Astrocyte (in vitro differentiated cells and primary cell): Measurements from ENCODE around the gene HOXD9. TPM values are rescaled to one million over a fixed set of nuclear protein-coding genes. Genes with fewer than 3 reads are reported as not detected.

Experiments
- DNase-seq: peaks from one replicate; pipeline ENCODE4 v3.0.0-alpha.2; 2010; ENCODE audit warnings: low read depth
- FAIRE-seq: peaks from 2 replicates; lab custom pipeline; 2011; peaks lifted over from hg19 to GRCh38; lab: Jason Lieb, UNC
- H2AFZ ChIP-seq: 2 replicates; pipeline ENCODE4 v1.6.0; 2012; ENCODE audit warnings: low read depth, low read length, inconsistent platforms
- H3K27ac ChIP-seq: 2 replicates; pipeline ENCODE4 v1.5.1; 2011; ENCODE audit warnings: low read depth, low read length, inconsistent platforms
- H3K27me3 ChIP-seq: 2 replicates; pipeline ENCODE4 v1.6.0; 2011; ENCODE audit warnings: low read length, inconsistent platforms; ENCODE audit not compliant: insufficient read depth
- H3K36me3 ChIP-seq: 2 replicates; pipeline ENCODE4 v1.5.1; 2011; ENCODE audit warnings: low read length, inconsistent platforms; ENCODE audit not compliant: insufficient read depth
- H3K4me1 ChIP-seq: 2 replicates; pipeline ENCODE4 v1.5.1; 2011; ENCODE audit warnings: low read length, inconsistent platforms; ENCODE audit not compliant: insufficient read depth
- H3K4me2 ChIP-seq: 2 replicates; pipeline ENCODE4 v1.6.0; 2012; ENCODE audit warnings: low read length, inconsistent platforms
- H3K4me3 ChIP-seq: 2 replicates; pipeline ENCODE4 v1.5.1; 2011; ENCODE audit warnings: low read depth, mild to moderate bottlenecking, low read length, inconsistent platforms; ENCODE audit not compliant: insufficient read depth
- H3K79me2 ChIP-seq: 2 replicates; pipeline ENCODE4 v1.6.0; 2012; ENCODE audit warnings: mild to moderate bottlenecking, low read length, inconsistent platforms; ENCODE audit not compliant: insufficient read depth
- H3K9ac ChIP-seq: 2 replicates; pipeline ENCODE4 v1.6.0; 2012; ENCODE audit warnings: mild to moderate bottlenecking, low read length, inconsistent platforms
- H3K9me3 ChIP-seq: 2 replicates; pipeline ENCODE4 v1.5.1; 2012; ENCODE audit warnings: low read depth, mild to moderate bottlenecking, low read length, inconsistent platforms; ENCODE audit not compliant: insufficient read depth
- H4K20me1 ChIP-seq: 2 replicates; pipeline ENCODE4 v1.6.0; 2012; ENCODE audit warnings: low read length, inconsistent platforms; ENCODE audit not compliant: insufficient read depth
- H3K27ac Mint-ChIP-seq: one replicate; pipeline ENCODE4 v1.8.0; 2021; ENCODE audit warnings: mild to moderate bottlenecking, mixed read lengths; ENCODE audit not compliant: unreplicated experiment
- H3K27me3 Mint-ChIP-seq: one replicate; pipeline ENCODE4 v1.8.0; 2021; ENCODE audit warnings: low read depth, mixed read lengths; ENCODE audit not compliant: unreplicated experiment
- H3K36me3 Mint-ChIP-seq: one replicate; pipeline ENCODE4 v1.8.0; 2021; ENCODE audit warnings: low read depth, mixed read lengths; ENCODE audit not compliant: unreplicated experiment
- H3K4me1 Mint-ChIP-seq: one replicate; pipeline ENCODE4 v1.8.0; 2021; ENCODE audit warnings: low read depth, mixed read lengths; ENCODE audit not compliant: unreplicated experiment
- H3K4me3 Mint-ChIP-seq: one replicate; pipeline ENCODE4 v1.8.0; 2021; ENCODE audit warnings: mild to moderate bottlenecking, moderate library complexity, mixed read lengths; ENCODE audit not compliant: unreplicated experiment
- H3K9me3 Mint-ChIP-seq: one replicate; pipeline ENCODE4 v1.8.0; 2021; ENCODE audit warnings: mild to moderate bottlenecking, mixed read lengths; ENCODE audit not compliant: unreplicated experiment
- EZH2 ChIP-seq: IDR thresholded peaks from 2 replicates; pipeline ENCODE4 v1.6.1; 2012; ENCODE audit warnings: mild to moderate bottlenecking, low read length, inconsistent platforms; ENCODE audit not compliant: insufficient read depth
- total RNA-seq: library from RNA; stranded (reverse); gene quantifications from 2 replicates; pipeline ENCODE4 v1.2.1, GENCODE V29; 2021
- TF ChIP-seq, protein P1 (sequence below): IDR thresholded peaks from 2 replicates; pipeline ENCODE4 v1.5.1; 2011; ENCODE audit warnings: low read depth, mild to moderate bottlenecking, inconsistent platforms, low read length, moderate library complexity; ENCODE audit not compliant: insufficient read depth

Gene HOXD9
- total RNA-seq, 1 donor from 2014 or later = not detected

DNA sequence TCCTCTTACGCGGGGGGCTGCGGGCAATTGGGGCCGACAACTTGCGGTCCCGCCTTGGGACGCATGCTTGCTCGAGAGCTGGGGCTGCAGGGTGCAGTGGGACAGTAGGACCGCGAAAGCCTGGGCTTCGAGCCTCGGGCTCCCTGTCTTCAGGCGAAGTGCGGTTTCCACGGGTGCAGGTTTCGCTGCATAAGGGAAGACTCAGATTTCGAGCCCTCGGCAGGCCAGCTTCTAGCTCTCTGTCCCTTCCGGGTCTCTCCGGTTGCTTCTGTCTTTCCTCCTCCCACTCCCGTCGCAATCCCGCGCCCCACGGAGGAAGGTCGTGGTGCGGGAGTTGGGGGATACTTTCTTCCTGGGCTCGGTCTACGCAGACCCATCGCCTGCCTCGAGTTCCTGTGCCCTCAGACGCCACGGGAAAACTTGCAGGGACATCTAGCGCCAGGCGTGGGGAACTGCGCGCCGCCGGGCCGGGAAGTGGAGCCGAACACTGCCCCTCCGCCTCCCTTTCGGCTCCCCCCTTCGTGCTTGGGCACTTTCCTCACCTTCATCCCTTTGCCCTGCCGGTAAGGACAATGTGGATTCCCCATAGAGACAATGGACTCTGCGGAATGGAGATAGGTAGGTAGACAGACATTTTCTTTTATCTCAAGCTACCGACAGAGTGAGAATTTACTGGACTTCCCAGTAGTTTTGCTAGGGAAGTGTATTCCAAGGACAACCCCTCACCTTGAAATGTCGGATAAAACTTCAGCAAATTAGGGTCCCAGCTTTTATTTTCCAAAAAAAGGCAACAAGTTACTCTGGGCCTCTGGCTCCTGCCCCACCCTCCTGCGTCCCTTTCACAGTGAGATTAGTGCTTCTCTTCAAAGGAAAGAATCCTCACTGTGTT is 34.2 kb upstream of the HOXD9 start:
- Histone ChIP-seq H3K4me3 (peak overlapping the region; percentile 21), H3K36me3 (no peaks in the 10 kb centered on the region), H3K4me1 (no peaks in the 10 kb centered on the region), H3K9ac (no peak overlapping the region), H3K9me3 (peaks cover 3% of the 10 kb centered on the region), H3K27me3 (peaks cover 94% of the 10 kb centered on the region), H3K4me2 (peak overlapping the region; percentile 76), H3K79me2 (no peaks in the 10 kb centered on the region), H2AFZ (peak overlapping the region; percentile 75), H3K27ac (no peak overlapping the region), H4K20me1 (peaks cover 12% of the 10 kb centered on the region)
- peaks cover 90% of the 10 kb centered on the region for H3K27me3 Mint-ChIP-seq
- no peak overlapping the region for H3K27ac Mint-ChIP-seq
- H3K36me3 Mint-ChIP-seq = peaks cover 2% of the 10 kb centered on the region
- H3K9me3 Mint-ChIP-seq = peaks cover 39% of the 10 kb centered on the region
- no peak for DNase-seq
- peak overlapping the region; percentile 85 for H3K4me3 Mint-ChIP-seq
- no peaks in the 10 kb centered on the region for H3K4me1 Mint-ChIP-seq
- FAIRE-seq = no peak
- TF ChIP-seq, protein P1, sequence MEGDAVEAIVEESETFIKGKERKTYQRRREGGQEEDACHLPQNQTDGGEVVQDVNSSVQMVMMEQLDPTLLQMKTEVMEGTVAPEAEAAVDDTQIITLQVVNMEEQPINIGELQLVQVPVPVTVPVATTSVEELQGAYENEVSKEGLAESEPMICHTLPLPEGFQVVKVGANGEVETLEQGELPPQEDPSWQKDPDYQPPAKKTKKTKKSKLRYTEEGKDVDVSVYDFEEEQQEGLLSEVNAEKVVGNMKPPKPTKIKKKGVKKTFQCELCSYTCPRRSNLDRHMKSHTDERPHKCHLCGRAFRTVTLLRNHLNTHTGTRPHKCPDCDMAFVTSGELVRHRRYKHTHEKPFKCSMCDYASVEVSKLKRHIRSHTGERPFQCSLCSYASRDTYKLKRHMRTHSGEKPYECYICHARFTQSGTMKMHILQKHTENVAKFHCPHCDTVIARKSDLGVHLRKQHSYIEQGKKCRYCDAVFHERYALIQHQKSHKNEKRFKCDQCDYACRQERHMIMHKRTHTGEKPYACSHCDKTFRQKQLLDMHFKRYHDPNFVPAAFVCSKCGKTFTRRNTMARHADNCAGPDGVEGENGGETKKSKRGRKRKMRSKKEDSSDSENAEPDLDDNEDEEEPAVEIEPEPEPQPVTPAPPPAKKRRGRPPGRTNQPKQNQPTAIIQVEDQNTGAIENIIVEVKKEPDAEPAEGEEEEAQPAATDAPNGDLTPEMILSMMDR = peak; percentile 44
- TF ChIP-seq EZH2 = peak; percentile 86

GRCh38 chr2:176088937-176089842 is 33.3 kb upstream of the HOXD9 start:
- peaks cover 5% of the 10 kb centered on the region for H3K36me3 Mint-ChIP-seq
- no peak overlapping the region for H3K4me3 Mint-ChIP-seq
- no peaks in the 10 kb centered on the region for H3K36me3 ChIP-seq
- no peak overlapping the region for H2AFZ ChIP-seq
- peaks cover 94% of the 10 kb centered on the region for H3K27me3 ChIP-seq
- no peaks in the 10 kb centered on the region for H3K4me1 Mint-ChIP-seq
- no peaks in the 10 kb centered on the region for H3K4me1 ChIP-seq
- no peak overlapping the region for H3K4me2 ChIP-seq
- no peak overlapping the region for H3K4me3 ChIP-seq
- no peak for FAIRE-seq
- TF ChIP-seq, protein P1 = no peak
- no peak for TF ChIP-seq EZH2
- H3K79me2 ChIP-seq = no peaks in the 10 kb centered on the region
- no peak overlapping the region for H3K27ac ChIP-seq
- no peak overlapping the region for H3K27ac Mint-ChIP-seq
- H3K9ac ChIP-seq = no peak overlapping the region
- peaks cover 90% of the 10 kb centered on the region for H3K27me3 Mint-ChIP-seq
- peaks cover 3% of the 10 kb centered on the region for H3K9me3 ChIP-seq
- peaks cover 12% of the 10 kb centered on the region for H4K20me1 ChIP-seq
- peaks cover 39% of the 10 kb centered on the region for H3K9me3 Mint-ChIP-seq
- no peak for DNase-seq
